Activated CD8-positive, alpha-beta memory T cell treated with anti-CD3 and anti-CD28 coated beads, Interleukin-2, amount 50 U/mL, for 24 hours (primary cell): ENCODE data around the gene EPGN.

Source experiments
- DNase-seq: peaks from one replicate; pipeline ENCODE4 v3.0.0-alpha.2; 2020; ENCODE audit errors: extremely low read depth

The EPGN gene

GRCh38 chr4:74308215-74308614 lies at the start of gene EPGN:
TSS of gene EPGN (plus strand) at chr4:74308470. CDS start at chr4:74308534, 64 bp downstream.
- no peak for DNase-seq

DNA sequence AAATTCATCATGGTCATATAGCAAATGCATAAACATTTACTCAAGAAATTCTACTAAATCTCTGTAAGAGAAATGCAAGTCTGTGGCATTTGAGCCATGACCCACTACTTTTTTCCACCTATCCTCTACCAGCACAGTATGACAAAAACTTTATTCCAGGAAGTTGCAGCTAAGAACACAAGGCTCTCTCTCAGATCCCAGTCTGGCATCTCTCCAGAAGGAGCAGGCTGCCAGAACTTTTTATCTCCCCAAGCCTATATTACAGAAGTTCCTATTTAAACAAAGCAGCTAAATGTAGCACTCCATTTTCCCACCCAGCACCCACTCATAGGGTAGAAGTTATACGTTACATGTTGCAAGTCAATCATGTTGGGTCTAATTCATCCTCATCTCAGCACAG lies 49.3 kb upstream of the EPGN start:
- no peak for DNase-seq

- DNase-seq: no peak
These were observed 48.2 kb upstream of the EPGN start for GRCh38 chr4:74260036-74260435.

DNA sequence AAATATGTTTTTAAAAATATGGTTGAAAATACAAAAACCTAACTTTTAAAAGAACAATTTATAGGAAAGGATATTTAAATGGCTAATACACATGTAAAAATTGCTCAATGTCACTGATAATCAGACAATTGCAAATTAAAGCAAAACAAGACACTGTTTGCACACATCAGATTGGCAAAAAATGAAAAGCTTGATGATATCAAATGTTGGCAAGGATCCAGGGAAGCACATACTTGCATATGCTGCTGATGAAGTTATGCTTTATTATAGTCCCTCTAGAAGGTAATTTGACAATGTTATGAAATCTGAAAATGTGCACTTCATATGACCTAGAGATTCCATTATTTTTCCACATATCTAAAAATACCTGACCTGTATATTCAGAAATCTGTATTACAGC lies 45.7 kb upstream of the EPGN start:
- no peak for DNase-seq

GRCh38 chr4:74263551-74263950 lies 44.7 kb upstream of the EPGN start:
- no peak for DNase-seq

DNA sequence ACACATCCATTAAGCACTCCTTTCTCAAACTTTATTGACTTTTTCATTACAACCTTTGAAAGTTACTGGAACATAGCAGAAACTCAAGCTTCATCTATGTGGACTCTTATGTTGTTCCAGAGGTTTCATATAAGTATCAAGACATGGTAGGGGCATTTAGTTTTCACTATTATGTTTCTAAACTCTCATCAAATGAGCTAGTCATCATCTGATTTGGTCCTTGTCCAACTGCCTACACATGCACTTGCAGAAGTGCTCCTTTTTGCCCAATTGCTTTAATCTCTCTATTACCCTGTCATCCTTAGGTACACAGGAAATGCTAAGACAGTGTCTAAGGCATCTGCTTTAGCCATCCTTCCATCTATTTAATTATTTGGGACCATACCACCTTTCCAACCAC lies 42.2 kb upstream of the EPGN start:
- no peak for DNase-seq

DNA sequence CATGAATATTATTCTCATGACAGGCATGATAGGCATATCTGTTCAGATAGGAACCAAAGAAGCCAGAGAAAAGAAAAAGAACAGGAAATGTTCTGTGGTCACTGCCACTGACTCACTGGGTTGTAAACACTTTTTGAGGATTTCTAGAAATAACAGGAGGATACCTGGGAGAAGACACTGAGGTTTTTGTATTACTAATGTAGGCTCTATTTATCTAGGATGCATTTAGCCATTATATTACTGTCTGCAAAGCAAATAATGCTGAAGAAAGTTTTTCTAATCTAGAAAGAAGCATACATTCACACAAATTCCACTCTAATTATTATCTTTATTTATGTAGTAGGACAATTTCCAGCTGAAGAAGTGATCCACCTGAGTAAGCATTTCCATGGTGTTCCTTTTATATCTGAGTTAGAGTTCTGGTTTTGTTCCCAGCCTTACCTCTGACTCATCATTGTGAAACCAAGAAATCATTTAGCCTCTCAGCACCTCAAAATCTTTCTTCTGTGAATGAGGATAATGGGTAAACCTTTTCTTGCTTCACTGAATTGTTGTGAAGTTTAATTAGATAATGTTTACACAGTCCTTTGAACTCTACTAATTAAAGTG lies 40.2 kb upstream of the EPGN start:
- no peak for DNase-seq

DNA sequence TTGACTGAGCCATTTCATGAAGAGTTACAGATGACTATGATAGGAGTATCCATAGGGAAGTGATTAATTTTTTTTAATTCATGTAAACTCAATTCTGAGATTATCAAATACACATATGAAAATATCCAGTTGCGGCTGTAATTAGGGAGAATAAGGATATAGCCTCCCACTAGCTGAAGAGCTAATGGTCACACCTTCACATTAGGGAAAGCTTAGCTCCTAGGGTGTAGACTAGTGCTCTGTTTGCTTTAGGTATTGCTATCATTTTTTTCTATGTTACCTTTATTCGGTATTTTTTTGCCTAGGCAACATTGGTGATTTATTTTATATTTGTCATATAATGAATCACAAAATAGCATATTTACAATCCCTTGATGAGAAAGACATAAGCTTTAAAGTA lies 39.6 kb upstream of the EPGN start:
- DNase-seq: no peak

DNA sequence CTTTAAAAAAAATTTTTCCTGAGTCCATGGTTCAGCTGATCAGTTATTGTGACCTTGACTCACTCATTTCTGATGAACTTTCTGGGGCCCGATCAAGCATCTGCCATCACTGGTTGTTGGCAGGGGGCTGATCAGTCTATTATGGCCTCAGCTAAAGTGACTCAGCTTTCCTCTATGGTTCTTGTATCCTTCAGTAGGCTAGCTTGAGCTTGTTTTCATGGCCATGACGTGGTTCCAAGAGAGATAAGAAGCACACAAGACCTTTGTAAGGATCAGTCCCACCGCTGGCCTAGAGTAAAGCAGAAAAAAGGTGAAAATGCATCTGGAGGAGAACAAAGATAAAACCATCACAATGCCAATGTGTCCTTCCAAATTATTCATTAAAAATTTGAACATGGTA lies 29.8 kb upstream of the EPGN start:
- no peak for DNase-seq

DNA sequence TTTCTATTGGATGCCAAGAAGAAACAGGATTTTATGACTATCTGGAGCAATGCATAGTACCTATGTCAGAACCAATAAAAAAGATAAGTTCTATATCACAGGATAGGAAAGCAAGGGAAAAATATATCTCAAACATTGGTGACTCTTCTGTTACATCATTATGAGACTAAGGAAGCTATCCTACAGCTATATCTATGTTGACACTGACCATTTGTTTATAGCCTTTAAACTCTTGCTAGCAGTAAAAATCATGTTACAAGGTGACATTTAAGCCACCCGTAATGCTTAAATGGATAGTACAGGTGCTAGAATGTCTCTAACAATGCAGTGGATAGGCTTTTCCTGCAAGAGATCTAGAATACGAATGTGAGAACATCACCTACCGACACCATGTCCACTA lies 28.6 kb upstream of the EPGN start:
- no peak for DNase-seq

DNA sequence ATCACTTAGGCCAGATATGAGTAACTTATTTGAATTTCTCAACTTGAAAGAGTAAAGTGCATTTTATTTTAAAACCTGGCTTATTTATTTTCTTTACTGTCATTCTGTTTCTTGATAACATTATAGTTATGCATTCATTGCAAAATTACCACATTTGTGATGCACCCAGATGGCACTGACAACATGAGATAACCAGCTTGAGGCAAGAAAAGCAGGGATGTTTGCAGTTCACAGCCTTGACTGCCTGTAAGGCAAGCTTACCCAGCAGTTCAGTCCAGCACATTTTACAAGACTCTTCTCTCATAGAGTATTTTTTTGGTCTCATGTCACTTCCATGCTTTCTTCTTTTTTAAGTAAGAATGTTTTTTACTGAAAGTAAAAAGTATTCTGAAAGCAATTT lies 25.3 kb upstream of the EPGN start:
- DNase-seq: no peak

DNA sequence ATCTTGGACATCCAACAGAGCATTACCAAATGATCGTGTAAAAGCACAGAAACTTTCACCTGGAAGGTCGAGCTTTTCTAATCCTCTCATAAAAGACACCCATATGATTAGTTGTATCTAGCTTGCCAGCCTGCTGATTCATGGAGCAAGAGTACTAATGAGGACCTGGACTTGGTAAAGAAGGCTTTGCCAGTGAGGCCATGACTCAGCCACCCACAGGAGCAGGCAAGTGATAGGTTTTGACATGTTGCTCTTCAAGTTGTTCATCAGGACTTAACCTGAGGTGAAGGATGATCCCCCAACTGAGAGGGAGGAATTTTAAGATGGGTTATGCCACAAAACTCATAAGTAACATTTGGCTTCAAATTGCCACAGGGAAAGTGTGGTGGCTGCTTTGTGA lies 24.7 kb upstream of the EPGN start:
- DNase-seq: no peak

- no peak for DNase-seq
These were observed 24.2 kb upstream of the EPGN start for GRCh38 chr4:74284053-74284452.

- no peak for DNase-seq
These were observed 21.1 kb upstream of the EPGN start for GRCh38 chr4:74287164-74287563.

- no peak for DNase-seq
These were observed 20.5 kb upstream of the EPGN start for GRCh38 chr4:74287791-74288190.

GRCh38 chr4:74291471-74291870 lies 16.8 kb upstream of the EPGN start:
- DNase-seq: no peak

DNA sequence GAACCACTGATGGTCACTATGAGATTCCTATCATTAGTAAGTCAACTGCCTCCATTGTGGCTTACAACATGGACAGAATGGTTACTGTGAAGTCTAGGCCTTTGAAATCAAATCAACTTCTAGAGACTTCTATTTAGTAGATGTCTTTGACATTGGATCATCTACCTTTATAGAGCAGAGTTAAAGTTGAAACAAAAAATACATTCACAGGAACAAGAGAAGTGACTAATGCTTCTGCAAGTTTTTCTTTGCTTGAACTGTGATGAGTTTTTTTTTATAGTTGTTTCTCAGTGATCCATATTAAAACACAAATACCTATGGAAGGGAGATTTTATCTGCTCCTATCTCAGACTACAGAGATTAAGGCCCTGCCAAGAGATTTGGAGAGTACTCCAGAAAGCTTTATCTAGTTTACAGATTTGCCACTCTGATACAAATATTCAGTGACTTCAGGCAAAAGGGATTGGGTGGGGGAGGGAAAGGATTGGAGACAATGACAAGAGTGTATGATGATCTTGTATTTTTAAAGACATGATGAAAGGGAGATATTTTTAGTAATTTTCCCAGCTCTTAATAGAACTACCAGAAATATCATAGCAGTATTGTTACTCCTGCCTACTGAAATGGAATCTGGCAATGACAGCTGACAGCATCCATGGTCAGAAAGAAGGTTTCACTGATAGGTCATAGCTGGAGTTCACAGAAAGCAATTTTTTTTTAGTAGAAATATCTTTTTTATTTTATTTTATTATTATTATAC lies 16.0 kb upstream of the EPGN start:
- no peak for DNase-seq

GRCh38 chr4:74293558-74293957 lies 14.7 kb upstream of the EPGN start:
- DNase-seq: no peak

- no peak for DNase-seq
These were observed 13.6 kb upstream of the EPGN start for GRCh38 chr4:74294681-74295080.

DNA sequence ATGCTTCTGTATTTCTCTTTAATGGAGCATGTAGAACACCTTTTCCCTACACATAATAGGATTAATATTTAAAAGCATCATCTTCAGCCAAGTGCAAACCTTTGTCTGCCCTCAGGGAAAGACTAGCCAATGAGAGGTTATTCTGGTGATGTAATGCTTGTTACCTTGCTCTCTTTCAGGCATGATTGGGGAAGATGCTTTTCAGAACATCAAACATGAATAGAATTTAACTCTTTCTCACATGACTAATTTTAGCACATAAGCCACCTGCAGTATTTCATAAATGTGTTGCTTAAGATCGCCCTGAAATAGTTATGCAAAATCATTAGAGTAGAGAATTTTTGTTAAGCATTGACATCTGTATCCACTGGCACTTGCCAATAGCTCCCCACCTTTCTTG lies 10.7 kb upstream of the EPGN start:
- DNase-seq: no peak

- no peak for DNase-seq
These were observed 4.1 kb upstream of the EPGN start for GRCh38 chr4:74304095-74304625.

- no peak for DNase-seq
These were observed 3.3 kb upstream of the EPGN start for GRCh38 chr4:74305000-74305399.

DNA sequence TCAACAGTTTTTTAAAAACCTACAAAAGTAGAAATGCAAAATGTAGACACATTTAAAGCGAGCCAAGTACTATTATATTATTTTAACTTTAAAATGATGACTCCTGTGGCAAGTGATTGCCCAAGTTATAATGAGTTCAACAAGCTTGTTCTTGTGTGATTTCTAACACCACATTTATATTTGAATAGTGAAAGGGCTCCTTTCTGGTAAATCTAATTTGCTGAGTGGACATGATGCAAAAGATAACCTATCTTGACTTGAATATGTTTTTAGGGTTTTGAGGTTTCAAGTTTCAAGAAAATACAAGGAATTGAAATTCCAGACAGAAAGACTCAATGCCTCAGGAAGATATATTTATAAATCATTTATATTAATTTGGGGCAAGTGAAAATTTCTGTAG lies 1.1 kb upstream of the EPGN start:
- DNase-seq: no peak

GRCh38 chr4:74309223-74309622 lies 953 bp downstream of the EPGN start:
- DNase-seq: no peak
